SW480 (cell line): Measurements from ENCODE around the gene NUDT21.
"Not testable (repeated sequence)": the region's sequence is repeated elsewhere in the genome, so short reads cannot be mapped to it uniquely, and the experiment has no call there.

Experiments
- DNase-seq: peaks from one replicate; pipeline ENCODE4 v3.0.0-alpha.2; 2016; ENCODE audit warnings: low spot score

Gene NUDT21

DNA sequence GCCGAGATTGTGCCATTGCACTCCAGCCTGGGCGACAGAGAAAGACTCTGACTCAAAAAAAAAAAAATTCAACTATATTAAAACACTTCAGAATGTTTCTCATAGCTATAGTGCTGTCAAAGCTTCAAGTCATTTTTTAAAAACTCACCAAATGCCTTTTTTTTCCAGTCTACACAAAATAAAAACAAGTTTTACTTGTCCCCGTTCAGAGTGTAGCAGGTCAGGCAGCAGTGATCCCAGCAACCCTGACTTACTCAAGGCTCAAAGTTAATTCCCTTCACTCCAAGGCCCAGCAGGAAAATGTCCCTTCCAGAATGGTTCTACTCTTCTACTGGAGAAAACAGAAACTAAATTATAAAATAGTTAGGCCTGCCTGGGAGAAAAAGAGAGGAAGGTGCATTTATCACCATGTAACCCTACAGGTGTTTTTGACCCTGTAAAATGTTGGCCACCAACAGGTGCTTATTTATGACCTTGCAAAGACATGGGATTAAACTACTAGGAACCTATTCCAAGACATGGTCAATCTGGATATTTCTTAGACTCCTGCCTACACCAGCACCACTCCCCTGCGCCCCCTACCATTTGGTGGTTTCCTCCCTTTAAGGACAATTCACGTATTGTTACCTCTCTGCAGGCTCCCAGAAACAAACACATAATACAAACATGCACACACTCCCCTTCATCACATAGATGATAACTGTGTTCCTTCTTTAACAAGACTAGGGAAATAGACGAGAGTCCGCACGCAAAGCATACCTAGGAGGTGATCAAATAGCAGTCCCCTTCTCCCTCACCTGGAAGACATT lies 31.2 kb downstream of the NUDT21 start:
- DNase-seq = no peak

GRCh38 chr16:56417138-56417537 lies 34.0 kb downstream of the NUDT21 start:
- DNase-seq = no peak

DNA sequence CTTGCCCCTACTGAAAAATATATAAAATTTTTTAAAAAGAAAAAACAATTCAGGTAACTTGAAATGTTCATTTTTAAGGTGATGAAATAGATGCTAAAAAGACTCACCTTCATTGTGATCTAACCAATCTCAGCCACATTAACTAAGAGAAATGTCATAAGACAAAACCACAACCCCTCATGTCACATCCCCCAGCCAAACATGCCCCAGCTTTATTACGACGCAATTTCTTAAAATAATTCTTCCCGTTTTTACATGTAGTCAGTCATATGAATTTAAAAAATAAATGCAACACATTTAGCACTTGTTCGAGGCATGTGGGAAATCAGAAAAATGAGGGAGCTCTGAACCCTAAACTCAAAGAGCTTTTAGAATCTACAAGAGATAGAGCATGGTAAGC lies 35.3 kb downstream of the NUDT21 start:
- DNase-seq = no peak

GRCh38 chr16:56414366-56414765 lies 36.8 kb downstream of the NUDT21 start:
- DNase-seq = no peak

DNA sequence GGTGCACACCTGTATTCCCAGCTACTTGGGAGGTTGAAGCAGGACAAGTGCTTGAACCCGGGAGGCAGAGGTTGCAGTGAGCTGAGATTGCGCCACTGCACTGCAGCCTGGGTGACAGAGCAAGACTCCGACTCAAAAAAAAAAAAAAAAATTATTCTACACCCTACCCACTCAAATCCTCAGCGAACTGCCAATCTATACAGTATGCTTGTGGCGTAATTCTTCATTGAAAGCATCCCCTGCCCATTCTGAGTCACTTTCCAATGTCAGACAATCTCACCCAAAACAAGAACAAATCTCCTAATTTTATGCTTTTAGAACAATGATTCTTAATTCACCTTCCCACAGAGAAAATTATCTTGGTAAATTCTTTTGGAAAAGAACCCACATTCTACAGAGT lies 37.8 kb downstream of the NUDT21 start:
- no peak for DNase-seq

DNA sequence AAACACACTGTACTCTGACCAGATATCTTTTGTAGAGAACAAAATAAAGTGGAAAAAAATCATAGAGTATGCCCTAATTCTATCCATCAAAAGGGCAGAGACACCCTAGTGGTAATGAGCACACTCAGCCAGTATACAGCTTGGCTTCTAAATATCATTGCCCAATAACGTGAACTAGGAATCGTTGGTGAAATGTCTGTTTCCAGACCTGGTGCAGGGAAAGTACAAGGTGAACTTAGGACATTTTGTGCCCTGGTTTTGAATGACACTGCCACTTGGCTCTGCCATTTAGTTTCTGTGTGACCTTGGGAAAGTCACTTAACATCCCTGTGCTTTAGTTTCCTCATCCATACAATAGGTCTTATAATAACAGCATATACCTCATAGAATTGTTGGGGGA lies 39.5 kb downstream of the NUDT21 start:
- no peak for DNase-seq

DNA sequence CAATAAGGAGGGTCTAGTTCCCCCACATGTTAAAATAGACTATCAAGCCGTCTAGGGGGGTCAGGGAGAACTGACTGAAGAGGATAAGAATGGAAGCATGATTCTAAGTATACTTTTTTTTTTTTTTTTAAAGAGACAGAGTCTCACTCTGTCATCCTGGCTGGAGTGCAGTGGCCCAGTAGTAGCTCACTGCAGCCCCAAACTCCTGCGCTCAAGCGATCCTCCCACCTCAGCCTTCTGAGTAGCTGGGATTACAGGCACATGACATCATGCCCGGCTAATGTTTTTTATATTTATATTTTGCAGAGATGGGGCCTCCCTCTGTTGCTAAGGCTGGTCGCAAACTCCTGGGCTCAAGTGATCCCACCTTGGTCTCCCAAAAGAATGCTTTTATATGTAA lies 40.0 kb downstream of the NUDT21 start:
- no peak for DNase-seq

DNA sequence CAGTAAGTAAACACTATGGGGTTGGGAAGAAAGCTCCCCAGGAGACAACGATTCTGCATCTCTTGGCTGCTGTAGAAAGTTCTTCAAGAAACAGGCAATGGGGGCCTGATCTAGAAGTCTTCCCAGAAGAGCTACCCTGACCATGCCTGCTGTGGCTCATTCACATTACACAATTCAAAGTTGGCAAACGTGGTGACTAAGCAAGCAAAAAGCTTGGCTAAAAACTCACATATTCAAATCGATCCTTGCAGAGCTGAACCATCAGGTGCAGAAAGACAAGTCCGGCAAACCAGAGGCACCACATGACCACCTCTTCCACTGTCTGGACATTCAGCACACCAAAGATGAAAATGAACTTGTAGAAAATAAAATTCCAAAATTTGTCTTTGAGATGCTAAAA lies 41.9 kb downstream of the NUDT21 start:
- no peak for DNase-seq

- no peak for DNase-seq
Observed at GRCh38 chr16:56408379-56409098, 42.6 kb downstream of the NUDT21 start.

DNA sequence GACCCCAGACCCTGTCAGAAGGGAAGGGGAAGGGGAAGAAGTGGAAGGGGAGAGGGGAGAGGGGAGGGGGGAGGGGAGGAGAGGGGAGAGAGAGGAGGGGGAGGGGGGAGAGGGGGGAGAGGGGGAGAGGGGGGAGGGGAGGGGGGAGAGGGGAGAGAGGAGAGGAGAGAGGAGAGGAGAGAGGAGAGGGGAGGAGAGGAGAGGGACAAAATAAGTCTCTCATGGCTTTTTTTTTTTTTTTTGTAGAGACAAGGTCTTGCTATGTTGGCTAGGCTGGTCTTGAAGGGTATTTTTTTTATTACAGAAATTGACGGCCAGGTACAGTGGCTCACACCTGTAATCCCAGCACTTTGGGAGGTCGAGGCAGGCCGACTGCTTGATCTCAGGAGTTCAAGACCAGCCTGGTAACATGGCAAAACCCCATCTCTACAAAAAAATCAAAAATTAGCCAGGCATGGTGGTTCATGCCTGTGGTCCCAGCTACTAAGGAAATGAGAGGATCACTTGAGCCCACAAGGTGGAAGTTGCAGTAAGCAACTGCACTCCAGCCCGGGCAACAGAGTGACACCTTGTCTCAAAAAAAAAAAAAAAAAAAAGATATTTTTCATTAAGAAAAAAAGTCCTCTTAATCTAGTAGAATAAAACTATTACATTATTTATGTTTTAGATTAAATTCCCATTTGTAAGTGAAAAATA lies 45.0 kb downstream of the NUDT21 start:
- DNase-seq = no peak

DNA sequence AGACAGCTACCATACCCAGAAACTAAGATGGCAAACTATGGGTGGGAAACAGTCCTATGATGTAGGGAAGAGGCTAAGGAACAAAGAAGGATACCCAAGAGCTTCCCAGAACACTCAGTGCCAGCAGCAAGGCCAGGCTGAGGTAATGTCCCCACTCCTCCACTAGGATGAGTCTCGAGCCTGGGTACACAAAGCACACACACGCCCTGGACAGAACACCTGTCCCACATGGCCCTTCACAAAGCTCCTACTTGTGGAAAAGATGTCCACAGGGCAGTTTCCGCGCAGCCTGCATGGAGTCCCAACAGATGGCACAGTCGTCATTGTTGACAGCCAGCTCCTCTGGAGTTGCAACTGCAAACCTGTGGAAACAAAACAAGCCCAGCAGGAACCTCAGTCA lies 49.6 kb downstream of the NUDT21 start:
- peak; percentile 20 for DNase-seq

DNA sequence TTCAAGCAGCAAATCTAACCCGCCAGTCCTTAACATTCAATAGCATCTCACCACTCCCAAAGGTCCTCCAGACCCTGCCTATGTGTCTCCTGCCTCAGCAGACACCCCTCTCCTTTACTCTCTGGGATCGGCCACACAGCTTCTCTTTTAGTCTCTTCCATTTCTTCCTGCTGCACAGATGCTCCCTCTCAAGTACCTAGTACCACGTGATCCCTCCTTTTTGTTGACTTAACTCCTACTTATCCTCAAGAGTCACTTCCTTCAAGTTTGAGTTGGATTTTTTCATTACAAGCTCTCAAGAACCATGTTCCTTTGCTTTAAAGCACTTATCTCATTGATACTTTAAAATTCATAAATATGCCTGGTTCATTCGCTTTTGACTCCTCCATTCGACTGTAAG lies 50.7 kb downstream of the NUDT21 start:
- DNase-seq = no peak

GRCh38 chr16:56399486-56399885 lies 51.6 kb downstream of the NUDT21 start:
- DNase-seq = no peak

- DNase-seq = no peak
Observed at GRCh38 chr16:56399047-56399446, 52.1 kb downstream of the NUDT21 start.

DNA sequence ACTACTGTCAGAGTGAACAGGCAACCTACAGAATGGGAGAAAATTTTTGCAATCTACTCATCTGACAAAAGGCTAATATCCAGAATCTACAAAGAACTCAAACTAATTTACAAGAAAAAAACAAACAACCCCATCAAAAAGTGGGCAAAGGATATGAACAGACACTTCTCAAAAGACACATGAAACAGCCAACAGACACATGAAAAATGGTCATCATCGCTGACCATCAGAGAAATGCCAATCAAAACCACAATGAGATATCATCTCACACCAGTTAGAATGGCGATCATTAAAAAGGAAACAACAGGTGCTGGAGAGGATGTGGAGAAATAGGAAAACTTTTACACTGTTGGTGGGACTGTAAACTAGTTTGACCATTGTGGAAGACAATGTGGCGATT lies 54.4 kb downstream of the NUDT21 start:
- DNase-seq = not testable (repeated sequence)

DNA sequence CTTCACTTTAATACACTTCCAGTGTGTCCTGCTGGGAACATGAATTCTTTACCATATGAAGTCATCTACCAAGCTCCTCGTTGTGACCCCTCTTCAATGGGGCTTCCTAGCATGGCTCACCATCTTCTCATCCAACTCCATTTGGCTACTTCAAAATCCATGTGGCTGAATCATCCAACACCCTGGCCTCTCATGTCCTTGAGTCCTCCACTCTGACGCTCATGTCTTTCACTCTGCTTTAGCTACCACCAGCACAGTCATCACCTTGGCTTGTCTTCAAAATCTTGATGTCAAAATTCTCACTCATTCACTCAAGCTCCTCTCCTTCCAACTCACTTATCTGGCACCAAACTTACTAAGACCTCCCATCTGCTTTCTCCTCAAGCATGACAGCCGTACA lies 61.6 kb downstream of the NUDT21 start:
- DNase-seq = no peak

- no peak for DNase-seq
Observed at GRCh38 chr16:56388209-56388608, 62.9 kb downstream of the NUDT21 start.

GRCh38 chr16:56387396-56387795 lies 63.7 kb downstream of the NUDT21 start:
- no peak for DNase-seq

DNA sequence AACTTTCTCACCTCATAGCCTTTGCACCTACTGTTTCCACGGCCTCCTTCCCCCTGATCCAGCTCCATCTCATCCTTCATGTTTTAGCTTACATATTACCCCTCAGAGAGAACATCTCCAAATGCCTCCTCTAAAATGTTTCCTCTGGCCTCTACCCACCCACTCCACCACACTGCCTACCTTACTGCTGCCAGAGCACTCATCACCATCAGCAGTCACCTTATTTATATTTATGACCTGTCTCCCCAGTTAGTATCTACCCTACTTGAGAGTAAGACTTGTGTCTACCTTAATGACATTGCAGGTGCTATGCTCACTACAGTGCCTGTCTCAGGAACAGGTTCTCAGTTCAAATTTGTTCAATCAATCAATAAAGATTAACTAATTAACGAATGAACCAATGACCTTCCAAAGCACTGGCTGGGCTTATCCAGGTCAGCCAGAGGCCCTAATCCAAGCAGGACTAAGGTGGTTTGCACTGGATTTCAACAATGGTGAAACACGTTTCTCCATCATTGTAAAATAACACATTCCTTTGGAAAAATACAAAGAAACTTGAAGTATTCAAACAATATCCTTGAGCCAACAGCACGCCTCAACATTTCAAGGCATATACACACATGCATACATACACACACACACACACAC lies 66.9 kb downstream of the NUDT21 start:
- no peak for DNase-seq

DNA sequence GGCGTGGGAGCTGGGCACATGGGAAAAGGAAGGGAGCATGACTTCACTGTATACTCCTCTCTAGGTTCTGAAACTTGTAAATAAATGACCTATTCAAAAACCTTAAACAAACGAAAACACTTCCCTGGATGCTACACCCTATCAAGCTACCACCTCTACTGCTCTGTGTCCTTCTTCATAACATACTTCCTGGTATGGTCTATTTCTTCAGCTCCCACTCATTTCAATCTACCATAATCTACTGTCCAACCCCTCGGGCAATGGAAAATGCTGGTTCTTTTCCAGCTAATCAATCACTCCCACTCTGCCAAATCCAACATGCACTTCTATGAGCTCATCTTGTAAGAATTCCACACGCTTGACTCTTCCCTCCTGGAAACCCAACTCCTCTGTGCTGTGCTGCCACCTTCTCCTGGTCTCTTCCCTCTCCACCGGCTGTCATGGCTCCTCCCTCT lies 68.2 kb downstream of the NUDT21 start:
- DNase-seq = no peak

DNA sequence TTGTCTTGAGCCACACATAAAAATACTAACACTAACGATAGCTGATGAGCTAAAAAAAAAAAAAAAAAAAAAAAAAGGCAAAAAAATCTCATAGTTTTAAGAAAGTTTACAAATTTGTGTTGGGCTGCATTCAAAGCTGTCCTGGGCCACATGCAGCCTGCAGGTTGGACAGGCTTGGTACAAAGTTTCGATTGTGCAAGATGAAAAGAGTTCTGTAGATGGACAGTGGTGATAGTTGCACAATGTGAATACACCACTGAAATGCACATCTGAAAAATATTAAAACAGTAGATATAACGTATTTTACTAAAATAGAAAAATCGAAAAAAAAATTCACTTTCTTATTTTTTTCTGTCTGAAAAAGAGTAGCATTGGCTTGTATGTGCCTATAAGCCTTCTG lies 68.7 kb downstream of the NUDT21 start:
- DNase-seq = no peak

DNA sequence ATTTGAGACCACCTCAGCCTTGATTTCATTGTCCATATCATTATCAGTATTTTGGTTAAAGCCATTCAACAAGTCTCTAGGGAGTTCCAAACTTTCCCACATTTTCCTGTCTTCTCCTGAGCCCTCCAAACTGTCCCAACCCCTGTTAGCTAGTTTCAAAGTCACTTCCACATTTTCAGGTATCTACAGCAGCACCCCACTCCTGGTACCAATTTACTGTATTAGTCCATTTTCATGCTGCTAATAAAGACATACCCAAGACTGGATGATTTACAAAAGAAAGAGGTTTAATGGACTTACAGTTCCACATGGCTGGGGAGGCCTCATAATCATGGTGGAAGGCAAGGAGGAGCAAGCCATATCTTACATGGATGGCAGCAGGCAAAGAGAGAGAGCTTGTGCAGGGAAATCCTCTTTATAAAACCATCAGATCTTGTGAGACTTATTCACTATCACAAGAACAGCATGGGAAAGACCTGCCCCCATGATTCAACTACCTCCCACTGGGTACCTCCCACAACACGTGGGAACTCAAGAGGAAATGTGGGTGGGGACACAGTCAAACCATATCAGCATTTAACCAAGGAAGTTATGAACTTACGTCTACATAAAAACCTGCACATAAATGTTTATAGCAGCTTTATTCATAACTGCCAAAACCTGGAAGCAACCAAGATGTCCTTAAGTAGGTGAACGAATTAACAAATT lies 70.2 kb downstream of the NUDT21 start:
- DNase-seq = not testable (repeated sequence)
